Ishikawa (cell line): ENCODE measurements around the gene FOXN3.

Experiments used
- CEBPB ChIP-seq: IDR thresholded peaks from 2 replicates; pipeline ENCODE4 v1.6.1; 2012
- EGR1 ChIP-seq: IDR thresholded peaks from 2 replicates; pipeline ENCODE4 v1.6.1; 2012
- EP300 ChIP-seq: IDR thresholded peaks from 2 replicates; pipeline ENCODE4 v1.6.1; 2012; ENCODE audit warnings: borderline replicate concordance
- FOXM1 ChIP-seq: IDR thresholded peaks from 2 replicates; pipeline ENCODE4 v1.6.1; 2012; ENCODE audit warnings: low read depth, borderline replicate concordance
- TEAD4 ChIP-seq: IDR thresholded peaks from 2 replicates; pipeline ENCODE4 v1.6.1; 2012
- YY1 ChIP-seq: IDR thresholded peaks from 2 replicates; pipeline ENCODE4 v1.6.1; 2012; ENCODE audit warnings: low read depth
- ZBTB7A ChIP-seq: IDR thresholded peaks from 2 replicates; pipeline ENCODE4 v1.6.1; 2012; ENCODE audit warnings: low read depth
- TF ChIP-seq, protein P1 (sequence below): IDR thresholded peaks from 2 replicates; pipeline ENCODE4 v1.6.1; 2012; ENCODE audit warnings: low read depth, mild to moderate bottlenecking
- TF ChIP-seq, protein P2 (sequence below): IDR thresholded peaks from 2 replicates; pipeline ENCODE4 v1.6.1; 2012

DNA sequence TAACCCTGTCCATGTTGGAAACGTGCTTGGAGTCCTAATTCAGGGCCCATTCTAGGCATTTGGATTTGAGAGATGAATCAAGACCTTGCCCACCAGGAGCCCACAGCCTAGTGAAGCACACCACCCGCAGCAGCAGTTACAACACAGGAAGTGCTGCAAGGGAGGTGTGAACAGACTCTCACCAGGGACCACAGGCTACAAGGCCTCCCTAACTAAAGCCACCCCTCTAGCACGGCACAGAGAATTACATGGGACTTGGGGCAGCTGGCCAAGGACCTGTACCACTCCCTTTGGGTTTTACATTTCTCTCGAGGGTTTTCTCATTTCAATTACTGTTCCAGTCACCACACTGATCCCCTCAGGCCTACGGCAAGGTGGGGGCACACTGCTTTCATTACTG, 49.5 kb upstream of the FOXN3 start:
- TF ChIP-seq, protein P1, sequence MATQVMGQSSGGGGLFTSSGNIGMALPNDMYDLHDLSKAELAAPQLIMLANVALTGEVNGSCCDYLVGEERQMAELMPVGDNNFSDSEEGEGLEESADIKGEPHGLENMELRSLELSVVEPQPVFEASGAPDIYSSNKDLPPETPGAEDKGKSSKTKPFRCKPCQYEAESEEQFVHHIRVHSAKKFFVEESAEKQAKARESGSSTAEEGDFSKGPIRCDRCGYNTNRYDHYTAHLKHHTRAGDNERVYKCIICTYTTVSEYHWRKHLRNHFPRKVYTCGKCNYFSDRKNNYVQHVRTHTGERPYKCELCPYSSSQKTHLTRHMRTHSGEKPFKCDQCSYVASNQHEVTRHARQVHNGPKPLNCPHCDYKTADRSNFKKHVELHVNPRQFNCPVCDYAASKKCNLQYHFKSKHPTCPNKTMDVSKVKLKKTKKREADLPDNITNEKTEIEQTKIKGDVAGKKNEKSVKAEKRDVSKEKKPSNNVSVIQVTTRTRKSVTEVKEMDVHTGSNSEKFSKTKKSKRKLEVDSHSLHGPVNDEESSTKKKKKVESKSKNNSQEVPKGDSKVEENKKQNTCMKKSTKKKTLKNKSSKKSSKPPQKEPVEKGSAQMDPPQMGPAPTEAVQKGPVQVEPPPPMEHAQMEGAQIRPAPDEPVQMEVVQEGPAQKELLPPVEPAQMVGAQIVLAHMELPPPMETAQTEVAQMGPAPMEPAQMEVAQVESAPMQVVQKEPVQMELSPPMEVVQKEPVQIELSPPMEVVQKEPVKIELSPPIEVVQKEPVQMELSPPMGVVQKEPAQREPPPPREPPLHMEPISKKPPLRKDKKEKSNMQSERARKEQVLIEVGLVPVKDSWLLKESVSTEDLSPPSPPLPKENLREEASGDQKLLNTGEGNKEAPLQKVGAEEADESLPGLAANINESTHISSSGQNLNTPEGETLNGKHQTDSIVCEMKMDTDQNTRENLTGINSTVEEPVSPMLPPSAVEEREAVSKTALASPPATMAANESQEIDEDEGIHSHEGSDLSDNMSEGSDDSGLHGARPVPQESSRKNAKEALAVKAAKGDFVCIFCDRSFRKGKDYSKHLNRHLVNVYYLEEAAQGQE, result no peak
- TF ChIP-seq FOXM1, result no peak
- TF ChIP-seq ZBTB7A, result no peak
- TF ChIP-seq EGR1, result no peak
- no peak for TF ChIP-seq EP300
- TF ChIP-seq, protein P2, sequence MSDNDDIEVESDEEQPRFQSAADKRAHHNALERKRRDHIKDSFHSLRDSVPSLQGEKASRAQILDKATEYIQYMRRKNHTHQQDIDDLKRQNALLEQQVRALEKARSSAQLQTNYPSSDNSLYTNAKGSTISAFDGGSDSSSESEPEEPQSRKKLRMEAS, result no peak
- no peak for TF ChIP-seq TEAD4
- TF ChIP-seq CEBPB, result no peak
- TF ChIP-seq YY1, result no peak
